Natural killer cell (primary cell): ENCODE measurements around the gene ETV3. TPM values are rescaled to one million over a fixed set of nuclear protein-coding genes. Genes with fewer than 3 reads are reported as not detected.

Source experiments
- ATAC-seq, 3 donors: fragments of 150-1000 bp in 2 of 3; fragments of 200-7000 bp in 1 of 3; cut with Tn5 transposase; 1 replicate in 1 of 3; 2 replicates in 2 of 3; pipeline ENCODE4 v1.10.0; 2021; ENCODE audit warnings: mild to moderate bottlenecking in 2 of 3, moderate library complexity in 2 of 3
- DNase-seq, 2 donors: peaks; one replicate each; pipeline versions ENCODE4 v3.0.0 to v3.0.0-alpha.2; 2013 to 2021; ENCODE audit warnings: mixed read lengths in 1 of 2
- H3K27ac ChIP-seq: one replicate; pipeline ENCODE4 v1.5.1; 2013; ENCODE audit warnings: mild to moderate bottlenecking, low read length
- H3K27me3 ChIP-seq: one replicate; pipeline ENCODE4 v1.6.1; 2013; ENCODE audit warnings: low read length; ENCODE audit not compliant: control insufficient read depth, insufficient read depth
- H3K36me3 ChIP-seq: one replicate; pipeline ENCODE4 v1.6.1; 2013; ENCODE audit warnings: low read length; ENCODE audit not compliant: control insufficient read depth, insufficient read depth
- H3K4me1 ChIP-seq: one replicate; pipeline ENCODE4 v1.6.1; 2013; ENCODE audit warnings: low read length; ENCODE audit not compliant: control insufficient read depth, insufficient read depth
- H3K4me3 ChIP-seq: one replicate; pipeline ENCODE4 v1.5.1; 2013; ENCODE audit warnings: low read length
- H3K9me3 ChIP-seq: one replicate; pipeline ENCODE4 v1.6.1; 2013; ENCODE audit warnings: low read length; ENCODE audit not compliant: control insufficient read depth, insufficient read depth
- H3K27ac Mint-ChIP-seq, 2 donors: one replicate each; pipeline ENCODE4 v1.8.0; 2022; ENCODE audit warnings: mild to moderate bottlenecking in 2 of 2, mixed read lengths in 2 of 2, moderate library complexity in 1 of 2
- H3K27me3 Mint-ChIP-seq, 2 donors: one replicate each; pipeline ENCODE4 v1.8.0; 2022; ENCODE audit warnings: low read depth in 2 of 2, mixed read lengths in 2 of 2
- H3K36me3 Mint-ChIP-seq: one replicate; pipeline ENCODE4 v1.8.0; 2022; ENCODE audit warnings: mixed read lengths
- H3K4me1 Mint-ChIP-seq, 2 donors: one replicate each; pipeline ENCODE4 v1.8.0; 2022; ENCODE audit warnings: mixed read lengths in 2 of 2
- H3K4me3 Mint-ChIP-seq: one replicate; pipeline ENCODE4 v1.8.0; 2022; ENCODE audit warnings: mild to moderate bottlenecking, moderate library complexity, mixed read lengths
- H3K9me3 Mint-ChIP-seq, 2 donors: one replicate each; pipeline ENCODE4 v1.8.0; 2022; ENCODE audit warnings: mixed read lengths in 2 of 2
- WGBS: methylation state at CpG from one replicate; pipeline ENCODE4 v1.1.7; 2013; ENCODE audit warnings: missing lambda C conversion rate; ENCODE audit not compliant: insufficient coverage; 5-methylcytosine and 5-hydroxymethylcytosine counted together
- intact Hi-C: fragments of 100-400 bp; cut with micrococcal nuclease; formaldehyde crosslinking; loops from one replicate; pipeline ENCODE4 v1.14.2; 2022
- total RNA-seq, 4 donors: library from RNA; stranded (reverse); fragments of 120-200 nt in 1 of 4; gene quantifications; one replicate each; pipeline versions ENCODE4 v1.2.3 to v1.2.4, GENCODE V29; 2013 to 2022
- TF ChIP-seq, protein P1 (sequence below): fragments of 200-600 bp; IDR thresholded peaks from one replicate; pipeline ENCODE4 v1.8.0; 2022; ENCODE audit warnings: antibody characterized with exemption

Gene ETV3
- total RNA-seq, 3 donors from 2014 or later (not counting 1 experiment from before 2014, with no cell fraction given) = 58.3 to 101 (median 76.6) TPM

DNA sequence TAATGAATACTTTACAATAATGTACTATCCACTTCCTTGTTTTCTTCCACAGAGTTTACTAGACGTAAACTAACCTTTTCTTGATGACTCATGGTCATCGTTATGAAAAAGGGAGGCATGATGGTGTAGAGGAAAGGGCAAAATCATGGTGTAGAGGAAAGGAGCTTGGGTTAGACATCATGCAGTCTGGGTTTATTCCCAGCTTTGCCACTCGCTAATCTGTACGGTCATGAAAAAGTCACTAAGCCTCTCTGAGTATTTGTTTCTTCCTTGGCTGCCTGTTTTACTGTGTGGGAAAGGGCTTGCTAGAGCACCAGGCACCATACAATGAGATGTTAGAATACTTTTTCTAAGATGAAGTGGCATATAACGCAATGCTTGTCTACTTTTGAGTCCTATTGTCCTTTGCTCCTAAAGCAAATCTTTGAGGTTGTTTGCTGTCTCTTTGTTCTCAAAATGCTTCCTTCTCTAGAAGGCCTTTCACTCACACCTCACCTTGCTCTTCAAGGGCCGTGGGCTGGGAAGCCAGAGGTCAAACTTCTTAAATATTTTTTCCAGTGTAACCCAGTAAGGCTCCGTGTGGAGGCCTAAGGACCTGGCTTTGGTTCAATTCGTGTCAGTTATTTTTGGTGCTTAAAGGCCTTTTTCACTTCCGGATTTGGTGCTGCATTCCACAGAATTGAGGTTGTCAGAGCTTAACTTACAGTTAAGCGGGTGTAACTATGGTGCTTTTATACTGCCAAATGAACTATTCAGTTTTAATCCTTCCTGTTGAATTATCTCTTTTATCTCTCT, 9.9 kb upstream of the ETV3 start:
- no peaks in the 10 kb centered on the region for H3K36me3 Mint-ChIP-seq
- no peaks in the 10 kb centered on the region for H3K27me3 ChIP-seq
- intact Hi-C loops = no loop called here
- no peaks in the 10 kb centered on the region for H3K4me1 Mint-ChIP-seq
- H3K4me1 ChIP-seq = no peaks in the 10 kb centered on the region
- H3K4me3 ChIP-seq = no peak overlapping the region
- no peak overlapping the region for H3K27ac ChIP-seq
- no peak for ATAC-seq
- H3K4me3 Mint-ChIP-seq = no peak overlapping the region
- H3K27ac Mint-ChIP-seq = no peak overlapping the region
- H3K36me3 ChIP-seq = no peaks in the 10 kb centered on the region
- TF ChIP-seq, protein P1, sequence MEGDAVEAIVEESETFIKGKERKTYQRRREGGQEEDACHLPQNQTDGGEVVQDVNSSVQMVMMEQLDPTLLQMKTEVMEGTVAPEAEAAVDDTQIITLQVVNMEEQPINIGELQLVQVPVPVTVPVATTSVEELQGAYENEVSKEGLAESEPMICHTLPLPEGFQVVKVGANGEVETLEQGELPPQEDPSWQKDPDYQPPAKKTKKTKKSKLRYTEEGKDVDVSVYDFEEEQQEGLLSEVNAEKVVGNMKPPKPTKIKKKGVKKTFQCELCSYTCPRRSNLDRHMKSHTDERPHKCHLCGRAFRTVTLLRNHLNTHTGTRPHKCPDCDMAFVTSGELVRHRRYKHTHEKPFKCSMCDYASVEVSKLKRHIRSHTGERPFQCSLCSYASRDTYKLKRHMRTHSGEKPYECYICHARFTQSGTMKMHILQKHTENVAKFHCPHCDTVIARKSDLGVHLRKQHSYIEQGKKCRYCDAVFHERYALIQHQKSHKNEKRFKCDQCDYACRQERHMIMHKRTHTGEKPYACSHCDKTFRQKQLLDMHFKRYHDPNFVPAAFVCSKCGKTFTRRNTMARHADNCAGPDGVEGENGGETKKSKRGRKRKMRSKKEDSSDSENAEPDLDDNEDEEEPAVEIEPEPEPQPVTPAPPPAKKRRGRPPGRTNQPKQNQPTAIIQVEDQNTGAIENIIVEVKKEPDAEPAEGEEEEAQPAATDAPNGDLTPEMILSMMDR = no peak
- DNase-seq = no peak
- no peaks in the 10 kb centered on the region for H3K27me3 Mint-ChIP-seq
- H3K9me3 Mint-ChIP-seq = no peaks in the 10 kb centered on the region
- WGBS = 63% methylated on average over 10 of the region's 10 CpGs
- no peaks in the 10 kb centered on the region for H3K9me3 ChIP-seq

DNA sequence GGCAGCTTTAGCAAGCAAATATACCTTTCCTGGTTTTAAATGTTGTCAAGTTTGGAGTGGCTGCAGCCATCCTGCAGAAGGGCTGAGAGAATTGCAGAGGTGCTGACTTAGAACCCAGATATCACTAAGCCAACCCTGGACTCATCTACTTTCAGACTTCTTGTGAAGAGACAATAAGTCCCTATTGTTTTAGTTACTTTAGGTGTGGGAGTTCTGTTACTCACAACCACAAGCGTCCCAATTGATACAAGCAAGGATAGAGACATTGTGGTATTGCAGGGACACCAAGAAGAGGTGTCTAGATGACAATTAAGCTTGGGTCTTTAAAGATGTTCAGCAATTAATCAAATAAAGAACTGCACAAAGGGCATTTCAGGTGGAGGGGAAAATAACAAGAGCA, 8.8 kb upstream of the ETV3 start:
- 100% methylated on average over 1 of the region's 1 CpG for WGBS
- Mint-ChIP-seq H3K4me1 (no peaks in the 10 kb centered on the region), H3K27ac (no peak overlapping the region)

DNA sequence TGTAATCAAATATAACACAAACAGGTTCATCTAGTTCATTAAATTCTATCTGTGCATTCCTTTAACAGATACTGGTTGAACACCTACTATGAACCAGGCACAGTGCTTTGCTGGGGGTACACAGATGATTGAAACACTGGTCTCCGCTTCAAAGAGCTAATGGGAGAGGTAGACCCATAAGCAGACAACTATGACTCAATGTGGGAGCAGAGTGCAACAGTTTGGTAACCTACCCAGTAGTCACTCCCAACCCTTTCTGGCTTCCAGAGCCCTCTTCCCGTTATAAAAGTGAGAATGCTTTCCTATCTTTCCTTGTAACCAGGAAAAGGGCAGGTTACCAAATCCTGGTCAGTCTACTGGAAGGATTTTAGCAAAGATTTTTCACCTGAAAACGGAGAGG, 8.0 kb upstream of the ETV3 start:
- H3K27me3 ChIP-seq = no peaks in the 10 kb centered on the region
- no peak overlapping the region for H3K27ac ChIP-seq
- DNase-seq (no peak), ATAC-seq (no peak)
- TF ChIP-seq, protein P1 = no peak
- H3K4me1 ChIP-seq = no peaks in the 10 kb centered on the region
- WGBS = 78% methylated on average over 2 of the region's 3 CpGs
- no peaks in the 10 kb centered on the region for H3K36me3 ChIP-seq
- Mint-ChIP-seq H3K4me3 (no peak overlapping the region), H3K9me3 (no peaks in the 10 kb centered on the region), H3K27ac (no peak overlapping the region), H3K4me1 (no peaks in the 10 kb centered on the region), H3K36me3 (no peaks in the 10 kb centered on the region), H3K27me3 (no peaks in the 10 kb centered on the region)
- H3K4me3 ChIP-seq = no peak overlapping the region
- intact Hi-C loops = no loop called here
- no peaks in the 10 kb centered on the region for H3K9me3 ChIP-seq

More for the DNA sequence above, 8.8 kb upstream of the ETV3 start:
- no peaks in the 10 kb centered on the region for H3K36me3 Mint-ChIP-seq
- Histone ChIP-seq H3K9me3 (no peaks in the 10 kb centered on the region), H3K27me3 (no peaks in the 10 kb centered on the region), H3K27ac (no peak overlapping the region), H3K4me1 (no peaks in the 10 kb centered on the region), H3K36me3 (no peaks in the 10 kb centered on the region), H3K4me3 (no peak overlapping the region)
- no peak overlapping the region for H3K4me3 Mint-ChIP-seq
- H3K27me3 Mint-ChIP-seq = no peaks in the 10 kb centered on the region
- TF ChIP-seq, protein P1 = no peak
- ATAC-seq = no peak
- DNase-seq = no peak
- intact Hi-C loops = no loop called here
- H3K9me3 Mint-ChIP-seq = no peaks in the 10 kb centered on the region

DNA sequence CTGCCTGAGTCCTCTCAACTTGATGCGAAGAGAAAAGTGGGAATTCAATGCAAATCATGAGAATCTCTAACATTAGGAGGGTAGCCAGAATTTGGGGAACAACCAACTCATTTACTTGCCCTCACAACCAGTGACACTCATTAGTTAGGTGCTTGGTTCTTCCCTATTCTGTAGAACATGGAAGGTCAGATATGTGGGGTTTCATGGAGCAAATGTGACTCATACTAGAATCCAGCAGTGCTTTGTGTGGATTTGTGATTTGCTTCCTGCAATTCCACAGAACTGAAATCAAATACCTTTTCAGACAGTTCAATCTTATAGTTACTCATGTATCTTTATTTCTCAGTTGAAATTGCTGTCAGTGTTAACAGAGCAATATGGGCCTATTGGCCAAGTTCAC, 6.9 kb upstream of the ETV3 start:
- DNase-seq (no peak), ATAC-seq (no peak)
- Histone ChIP-seq H3K36me3 (no peaks in the 10 kb centered on the region), H3K27ac (no peak overlapping the region), H3K27me3 (no peaks in the 10 kb centered on the region), H3K4me3 (no peak overlapping the region), H3K4me1 (no peaks in the 10 kb centered on the region), H3K9me3 (no peaks in the 10 kb centered on the region)
- H3K27ac Mint-ChIP-seq = no peak overlapping the region
- intact Hi-C loops = no loop called here
- 100% methylated on average over 1 of the region's 1 CpG for WGBS
- no peaks in the 10 kb centered on the region for H3K27me3 Mint-ChIP-seq
- no peaks in the 10 kb centered on the region for H3K36me3 Mint-ChIP-seq
- H3K9me3 Mint-ChIP-seq = no peaks in the 10 kb centered on the region
- H3K4me1 Mint-ChIP-seq = no peaks in the 10 kb centered on the region
- TF ChIP-seq, protein P1 = no peak
- no peak overlapping the region for H3K4me3 Mint-ChIP-seq
